A375 (cell line): Measurements from ENCODE around the gene GCGR. TPM values are rescaled to one million over a fixed set of nuclear protein-coding genes. Genes with fewer than 3 reads are reported as not detected.

Experiments used
- total RNA-seq: library from RNA; depleted of rRNA; stranded (reverse); fragments of >200 nt; shearing (Covaris generic); gene quantifications from 2 replicates; pipeline ENCODE4 v1.2.3, GENCODE V29; 2014; rRNA removed

GCGR gene
- not detected in 2 replicates for total RNA-seq

GRCh38 chr17:81803728-81804558 is at the start of gene GCGR:
Gene GCGR (plus strand): TSS chr17:81804150. CDS start chr17:81809019, 4,869 bp downstream.

DNA sequence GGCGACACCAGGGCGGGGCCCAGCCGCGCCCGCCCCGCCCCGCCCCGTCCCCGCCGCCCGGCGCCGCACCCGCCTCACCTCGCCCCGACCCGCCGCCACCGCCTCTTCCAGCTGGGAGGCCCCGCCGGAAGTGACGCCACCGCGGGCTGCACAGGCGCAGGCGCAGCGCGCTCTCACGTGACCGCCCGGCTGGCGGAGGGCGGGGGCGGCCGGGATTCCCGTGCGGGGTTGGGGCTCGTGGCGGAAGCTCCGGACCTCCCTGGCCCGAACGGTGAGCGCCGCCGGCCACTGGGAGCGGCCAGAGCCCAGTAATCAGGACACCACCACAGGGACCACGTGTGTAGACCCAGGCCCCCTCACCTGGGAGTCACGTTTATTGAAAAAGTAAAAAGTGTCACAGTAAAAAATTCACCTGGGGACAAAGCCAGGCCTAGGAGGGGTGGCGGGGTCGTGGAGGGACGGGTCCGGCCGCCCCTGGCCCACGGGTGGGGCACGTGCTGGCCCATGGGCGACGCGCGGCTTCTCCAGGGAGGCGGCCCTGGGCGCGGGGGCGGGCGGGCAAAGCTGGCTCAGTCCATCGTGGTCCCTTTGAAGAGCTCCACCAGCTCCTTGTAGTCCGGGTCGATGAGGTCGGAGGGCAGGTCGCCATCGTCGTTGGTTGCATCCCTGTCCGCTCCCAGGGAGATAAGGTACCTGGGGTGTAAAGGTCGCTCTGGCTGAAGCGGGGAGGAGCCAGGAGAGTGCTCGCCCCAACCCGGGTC is 29.4 kb downstream of the GCGR start, which contains the start of gene MCRIP1:
Gene MCRIP1, minus strand, starts transcription at position 132 of the 761 bp plus-strand sequence. CDS start 8,785 bp downstream, outside the sequence.

GRCh38 chr17:81834831-81835267 is 30.9 kb downstream of the GCGR start, which contains the start of gene PPP1R27:
Gene PPP1R27 (minus strand): TSS chr17:81835050. CDS start chr17:81834953, 97 bp downstream.

DNA sequence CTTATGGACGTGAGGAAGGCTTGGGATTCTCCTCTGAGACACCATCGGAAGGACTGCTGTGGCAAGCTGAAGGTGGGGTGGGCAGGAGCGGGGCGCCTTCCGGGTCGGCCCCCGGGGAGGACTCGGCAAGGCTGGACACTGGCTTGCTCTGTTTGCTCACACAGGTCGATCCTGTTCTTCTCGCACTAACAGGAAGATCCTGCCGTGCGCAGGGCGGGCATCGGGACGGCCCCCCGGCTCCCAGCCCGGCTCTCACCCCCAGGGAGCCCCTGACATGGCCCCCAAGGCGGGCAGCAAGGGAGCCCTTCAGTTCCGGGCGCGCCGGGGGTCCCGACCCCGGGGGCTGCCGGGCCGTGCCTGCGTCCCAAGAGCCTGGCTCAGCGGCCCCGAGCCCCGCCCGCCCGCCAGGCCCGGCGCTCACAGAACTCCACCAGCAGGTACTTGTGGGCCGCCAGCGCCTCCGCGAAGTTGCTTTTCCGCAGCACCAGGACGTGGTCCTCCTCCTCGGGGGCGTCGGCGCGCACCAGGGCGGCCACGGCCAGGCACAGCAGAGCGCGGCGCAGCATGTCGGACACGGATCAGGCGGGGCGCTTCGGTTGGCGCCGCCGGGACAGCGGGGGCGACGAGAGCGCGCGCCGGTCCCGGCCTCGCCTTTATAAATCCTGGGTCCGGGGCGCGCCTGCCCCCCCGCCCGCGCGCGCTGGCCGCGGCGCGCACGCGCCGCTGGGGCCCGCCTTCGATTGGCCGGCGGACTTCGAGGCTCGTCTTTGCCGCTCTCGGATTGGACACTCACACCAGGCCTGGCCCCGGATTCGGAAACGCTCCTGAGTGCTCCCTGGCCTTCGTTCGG is 56.2 kb downstream of the GCGR start, which contains the start of gene P4HB:
Gene P4HB, minus strand, starts transcription at position 630 of the 850 bp plus-strand sequence. Its CDS starts 64 bp downstream, at position 566.

Other genes starting within 250 kb of the GCGR start
- 46.8 and 62.1 TPM in 2 replicates for gene NPLOC4, start 167.0 kb upstream of the GCGR start, total RNA-seq
- 1.7 and 2.2 TPM in 2 replicates for gene TSPAN10, start 167.0 kb upstream of the GCGR start, total RNA-seq
- gene PDE6G, start 147.6 kb upstream of the GCGR start, total RNA-seq, result 0.64 TPM in 1 of 2 replicates, not detected in the other
- gene OXLD1, start 137.5 kb upstream of the GCGR start, total RNA-seq, result 93.6 and 127 TPM in 2 replicates
- gene CCDC137, start 137.4 kb upstream of the GCGR start, total RNA-seq, result 56.2 and 57.7 TPM in 2 replicates
- gene ARL16, start 120.4 kb upstream of the GCGR start, total RNA-seq, result 47.6 and 51.0 TPM in 2 replicates
- 159 and 172 TPM in 2 replicates for gene HGS, start 120.1 kb upstream of the GCGR start, total RNA-seq
- gene MRPL12, start 100.8 kb upstream of the GCGR start, total RNA-seq, result 42.8 and 60.5 TPM in 2 replicates
- gene SLC25A10, start 91.9 kb upstream of the GCGR start, total RNA-seq, result 55.5 and 62.1 TPM in 2 replicates
- 73.0 and 96.0 TPM in 2 replicates for gene MCRIP1, start 29.1 kb downstream of the GCGR start, total RNA-seq
- gene PPP1R27, start 30.9 kb downstream of the GCGR start, total RNA-seq, result 0.61 TPM in 1 of 2 replicates, not detected in the other
- 716 and 811 TPM in 2 replicates for gene P4HB, start 56.4 kb downstream of the GCGR start, total RNA-seq
- gene ARHGDIA, start 67.2 kb downstream of the GCGR start, total RNA-seq, result 229 and 255 TPM in 2 replicates
- 423 and 436 TPM in 2 replicates for gene ALYREF, start 87.4 kb downstream of the GCGR start, total RNA-seq
- 135 and 136 TPM in 2 replicates for gene ANAPC11, start 87.6 kb downstream of the GCGR start, total RNA-seq
- gene NPB, start 98.1 kb downstream of the GCGR start, total RNA-seq, result 0.11 and 0.24 TPM in 2 replicates
- gene PCYT2, start 107.2 kb downstream of the GCGR start, total RNA-seq, result 27.0 and 32.0 TPM in 2 replicates
- 31.6 and 35.1 TPM in 2 replicates for gene SIRT7, start 114.0 kb downstream of the GCGR start, total RNA-seq
- gene MAFG, start 123.6 kb downstream of the GCGR start, total RNA-seq, result 23.1 and 24.7 TPM in 2 replicates
- 190 and 198 TPM in 2 replicates for gene PYCR1, start 133.2 kb downstream of the GCGR start, total RNA-seq
- gene MYADML2, start 143.1 kb downstream of the GCGR start, total RNA-seq, result not detected in 2 replicates
- gene NOTUM, start 157.0 kb downstream of the GCGR start, total RNA-seq, result 0.11 TPM in 1 of 2 replicates, not detected in the other
- 43.4 and 50.5 TPM in 2 replicates for gene ASPSCR1, start 173.5 kb downstream of the GCGR start, total RNA-seq
- gene CENPX, start 218.7 kb downstream of the GCGR start, total RNA-seq, result 81.1 and 86.3 TPM in 2 replicates
- 17.9 and 20.5 TPM in 2 replicates for gene LRRC45, start 219.2 kb downstream of the GCGR start, total RNA-seq
- 15.0 and 18.4 TPM in 2 replicates for gene RAC3, start 227.5 kb downstream of the GCGR start, total RNA-seq
- 74.0 and 86.0 TPM in 2 replicates for gene DCXR, start 233.5 kb downstream of the GCGR start, total RNA-seq
- gene RFNG, start 247.7 kb downstream of the GCGR start, total RNA-seq, result 29.9 and 33.5 TPM in 2 replicates
- 204 and 210 TPM in 2 replicates for gene GPS1, start 247.7 kb downstream of the GCGR start, total RNA-seq